ENCODE measurements around the gene FOXM1. TPM values are rescaled to one million over a fixed set of nuclear protein-coding genes. Genes with fewer than 3 reads are reported as not detected.

FOXM1 gene
- total RNA-seq, 2 donors from 2014 or later: 105 to 112 TPM

GRCh38 chr12:2857576-2857975, 19.4 kb downstream of the FOXM1 start:
- Mint-ChIP-seq H3K9me3 (no peaks in the 10 kb centered on the region), H3K27ac (peak overlapping the region in 1 of 2 donors; percentile 73), H3K36me3 (peaks cover 0 to 19% of the 10 kb centered on the region in 2 donors)
- no peak for ATAC-seq
- no peak for DNase-seq (ENCODE audit: low spot score in 2 of 2)

DNA sequence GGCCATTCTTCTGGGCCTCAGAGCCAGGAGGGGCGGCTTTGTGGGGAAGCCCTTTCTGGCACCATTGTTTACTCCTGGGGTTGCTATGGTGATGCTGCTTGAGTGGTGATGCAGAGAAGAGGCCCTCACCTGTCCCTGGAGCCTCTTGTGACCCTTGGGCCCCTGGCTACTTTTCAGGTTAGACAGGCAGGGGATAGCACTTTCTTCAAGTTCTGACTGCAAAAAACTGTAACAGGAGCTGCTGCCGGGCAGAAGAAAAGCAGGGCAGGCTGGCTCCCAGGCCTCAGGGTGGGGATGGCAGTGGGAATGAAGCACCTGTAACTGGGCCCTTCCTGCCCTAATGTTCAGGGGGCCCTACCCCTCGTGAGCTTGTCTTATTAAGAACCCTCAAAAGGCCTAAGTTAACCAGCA, 19.9 kb downstream of the FOXM1 start, which contains the start of gene TEX52:
TEX52 (minus strand) TSS at position 19 of the 411 bp plus-strand sequence; CDS start at position 6, 13 bp downstream.
- no peak for DNase-seq (ENCODE audit: low spot score in 2 of 2)
- H3K9me3 Mint-ChIP-seq: no peaks in the 10 kb centered on the region
- ATAC-seq: peak in 1 of 2 donors; percentile 23
- H3K27ac Mint-ChIP-seq: peak within 1 kb of the TSS; percentile 73 to 86
- H3K36me3 Mint-ChIP-seq: peaks cover 0 to 19% of the 10 kb centered on the region in 2 donors

DNA sequence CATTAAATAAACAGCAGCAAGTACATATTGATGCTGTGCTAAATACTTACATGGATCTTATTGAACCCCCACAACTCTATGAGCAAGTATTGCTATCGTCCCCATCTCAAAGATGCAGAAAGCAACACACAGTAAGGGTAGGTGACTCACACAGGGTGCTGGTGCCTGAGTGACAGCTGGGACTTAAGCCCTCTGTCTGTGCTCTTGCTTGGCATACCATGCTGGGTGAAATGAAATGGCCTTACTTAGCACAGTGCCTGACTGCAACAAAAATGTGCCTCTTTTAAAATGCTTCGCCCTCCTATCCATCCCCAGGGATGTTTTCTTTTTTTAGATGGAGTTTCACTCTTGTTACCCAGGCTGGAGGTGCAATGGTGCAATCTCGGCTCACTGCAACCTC, 20.9 kb downstream of the FOXM1 start:
- H3K27ac Mint-ChIP-seq: peak overlapping the region; percentile 5 to 50
- DNase-seq (ENCODE audit: low spot score in 2 of 2): no peak
- H3K9me3 Mint-ChIP-seq: no peaks in the 10 kb centered on the region
- ATAC-seq: peak; percentile 22 to 36
- H3K36me3 Mint-ChIP-seq: peaks cover 0 to 19% of the 10 kb centered on the region in 2 donors

DNA sequence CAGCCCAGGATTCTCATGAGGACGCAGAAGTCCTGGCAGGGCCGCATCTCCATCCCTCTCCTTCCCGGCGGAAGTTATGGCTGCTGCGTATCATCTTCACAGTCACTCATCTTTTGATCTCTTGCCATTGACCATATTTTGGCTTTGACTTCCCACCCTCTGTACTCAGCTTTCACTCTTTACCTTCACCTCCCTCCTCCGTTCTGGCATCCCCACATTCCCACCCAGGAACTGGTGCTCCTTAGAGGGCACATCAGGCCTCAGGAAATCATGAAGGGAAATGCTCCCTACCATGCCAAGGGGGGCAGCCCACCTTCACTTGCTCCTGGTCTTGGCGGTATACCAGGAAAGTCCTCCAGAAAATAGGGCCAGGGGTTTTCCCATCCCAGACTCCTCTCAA, 21.4 kb downstream of the FOXM1 start:
- H3K27ac Mint-ChIP-seq: peak overlapping the region; percentile 5 to 50

GRCh38 chr12:2854669-2855453, 22.1 kb downstream of the FOXM1 start:
- DNase-seq (ENCODE audit: low spot score in 2 of 2): no peak
- Mint-ChIP-seq H3K9me3 (no peaks in the 10 kb centered on the region), H3K36me3 (peaks cover 0 to 12% of the 10 kb centered on the region in 2 donors), H3K27ac (peak overlapping the region in 1 of 2 donors; percentile 37)
- ATAC-seq: no peak

More for the DNA sequence above, 21.4 kb downstream of the FOXM1 start:
- peaks cover 0 to 19% of the 10 kb centered on the region in 2 donors for H3K36me3 Mint-ChIP-seq
- DNase-seq (ENCODE audit: low spot score in 2 of 2) (no peak), ATAC-seq (no peak)
- no peaks in the 10 kb centered on the region for H3K9me3 Mint-ChIP-seq

DNA sequence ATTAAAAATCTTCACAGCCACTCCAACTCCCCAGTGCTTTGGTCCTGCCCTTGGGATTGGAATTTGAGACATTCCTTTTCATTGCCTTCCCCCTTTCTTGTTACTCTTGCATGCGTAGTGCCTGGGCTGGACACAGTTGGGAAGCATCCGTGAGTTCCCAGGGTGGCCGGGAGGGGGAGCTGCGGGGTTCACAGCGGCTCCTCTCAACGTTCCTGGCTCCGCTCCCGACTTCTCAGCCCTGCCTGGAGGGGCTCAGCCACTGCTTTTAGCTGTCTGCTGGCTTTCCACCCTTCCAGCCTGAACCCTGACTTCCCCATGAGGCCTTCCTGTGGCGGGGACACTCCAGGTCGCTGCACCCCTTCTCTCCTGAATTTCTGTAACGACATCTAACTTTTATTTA, 23.3 kb downstream of the FOXM1 start:
- peak; percentile 52 to 75 for ATAC-seq
- DNase-seq (ENCODE audit: low spot score in 2 of 2): peak in 1 of 2 donors; percentile 64
- Mint-ChIP-seq H3K9me3 (no peaks in the 10 kb centered on the region), H3K36me3 (peaks cover 0 to 3% of the 10 kb centered on the region in 2 donors), H3K27ac (peak overlapping the region in 1 of 2 donors; percentile 54)

- Mint-ChIP-seq H3K9me3 (no peaks in the 10 kb centered on the region), H3K36me3 (no peaks in the 10 kb centered on the region), H3K27ac (no peak overlapping the region)
- DNase-seq (ENCODE audit: low spot score in 2 of 2) (no peak), ATAC-seq (no peak)
Observed at GRCh38 chr12:2851931-2852330, 25.0 kb downstream of the FOXM1 start.

GRCh38 chr12:2845280-2845679, 31.7 kb downstream of the FOXM1 start:
- DNase-seq (ENCODE audit: low spot score in 2 of 2) (no peak), ATAC-seq (no peak)
- Mint-ChIP-seq H3K36me3 (no peaks in the 10 kb centered on the region), H3K9me3 (no peaks in the 10 kb centered on the region), H3K27ac (no peak overlapping the region)

- no peak for ATAC-seq
- H3K9me3 Mint-ChIP-seq: no peaks in the 10 kb centered on the region
- H3K36me3 Mint-ChIP-seq: peaks cover 0 to 2% of the 10 kb centered on the region in 2 donors
- no peak overlapping the region for H3K27ac Mint-ChIP-seq
- no peak for DNase-seq (ENCODE audit: low spot score in 2 of 2)
Observed at GRCh38 chr12:2844786-2845185, 32.2 kb downstream of the FOXM1 start.

DNA sequence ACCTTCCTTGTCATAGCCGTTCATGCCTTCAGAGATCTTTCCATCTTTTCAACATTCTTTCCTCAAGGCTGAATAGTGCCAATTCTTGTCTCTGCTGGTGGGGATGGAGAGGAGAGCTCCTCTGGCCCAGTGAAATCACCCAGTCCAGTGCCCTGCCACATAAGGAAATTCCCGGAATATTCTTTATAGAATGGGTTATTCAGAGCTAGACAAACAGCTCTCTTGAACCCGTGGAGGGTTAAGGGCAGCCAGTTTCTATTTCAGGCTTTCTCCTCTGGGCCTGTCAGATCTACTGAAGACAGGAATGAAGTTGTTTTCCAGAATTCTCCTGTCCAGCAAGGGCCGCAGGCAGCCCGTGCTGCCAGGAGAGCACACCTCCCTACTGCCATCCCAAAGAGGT, 34.0 kb downstream of the FOXM1 start:
- DNase-seq (ENCODE audit: low spot score in 2 of 2) (no peak), ATAC-seq (no peak)
- Mint-ChIP-seq H3K27ac (no peak overlapping the region), H3K36me3 (peaks cover 5 to 9% of the 10 kb centered on the region in 2 donors), H3K9me3 (no peaks in the 10 kb centered on the region)

- no peaks in the 10 kb centered on the region for H3K9me3 Mint-ChIP-seq
- DNase-seq (ENCODE audit: low spot score in 2 of 2) (no peak), ATAC-seq (no peak)
- H3K27ac Mint-ChIP-seq: no peak overlapping the region
- H3K36me3 Mint-ChIP-seq: peaks cover 5 to 9% of the 10 kb centered on the region in 2 donors
Observed at GRCh38 chr12:2841056-2841650, 35.8 kb downstream of the FOXM1 start.

GRCh38 chr12:2836574-2836973, 40.4 kb downstream of the FOXM1 start:
- no peak for ATAC-seq
- DNase-seq (ENCODE audit: low spot score in 2 of 2): no peak
- Mint-ChIP-seq H3K9me3 (no peaks in the 10 kb centered on the region), H3K36me3 (peaks cover 5 to 9% of the 10 kb centered on the region in 2 donors), H3K27ac (no peak overlapping the region)

- no peaks in the 10 kb centered on the region for H3K9me3 Mint-ChIP-seq
- ATAC-seq (no peak), DNase-seq (ENCODE audit: low spot score in 2 of 2) (no peak)
- H3K27ac Mint-ChIP-seq: peak overlapping the region in 1 of 2 donors; percentile 67
- H3K36me3 Mint-ChIP-seq: peaks cover 5 to 9% of the 10 kb centered on the region in 2 donors
Observed at GRCh38 chr12:2835691-2836403, 41.1 kb downstream of the FOXM1 start.

GRCh38 chr12:2834581-2835491, 42.1 kb downstream of the FOXM1 start, which contains the start of gene NRIP2:
NRIP2 (minus strand) TSS chr12:2835035; CDS start chr12:2834983, 52 bp downstream.
- Mint-ChIP-seq H3K9me3 (no peaks in the 10 kb centered on the region), H3K36me3 (peaks cover 5 to 8% of the 10 kb centered on the region in 2 donors), H3K27ac (peak within 1 kb of the TSS; percentile 23 to 67)
- ATAC-seq: no peak
- no peak for DNase-seq (ENCODE audit: low spot score in 2 of 2)

DNA sequence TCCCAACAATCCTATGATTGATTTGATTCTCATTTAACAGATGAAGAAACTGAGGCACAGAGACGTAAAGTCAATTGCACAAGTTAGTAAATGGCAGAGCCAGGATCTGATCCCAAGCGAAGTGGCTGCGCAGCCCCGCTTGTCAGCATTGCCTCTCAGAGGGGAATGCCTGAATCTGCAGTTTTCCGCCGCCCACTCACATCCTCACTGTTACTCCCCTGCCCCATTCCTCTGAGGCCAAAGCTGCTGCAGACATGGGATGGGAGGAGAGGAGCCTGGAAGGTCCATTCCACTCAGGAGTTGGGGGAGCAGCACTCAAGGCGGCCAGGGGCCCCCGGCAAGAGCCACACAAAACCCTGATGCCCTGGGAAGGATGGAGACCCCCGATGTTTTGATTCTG, 43.2 kb downstream of the FOXM1 start:
- DNase-seq (ENCODE audit: low spot score in 2 of 2) (no peak), ATAC-seq (no peak)
- Mint-ChIP-seq H3K27ac (peak overlapping the region in 1 of 2 donors; percentile 30), H3K9me3 (no peaks in the 10 kb centered on the region), H3K36me3 (peaks cover 0 to 5% of the 10 kb centered on the region in 2 donors)

GRCh38 chr12:2833327-2833726, 43.6 kb downstream of the FOXM1 start:
- DNase-seq (ENCODE audit: low spot score in 2 of 2) (no peak), ATAC-seq (no peak)
- Mint-ChIP-seq H3K9me3 (no peaks in the 10 kb centered on the region), H3K36me3 (peaks cover 0 to 3% of the 10 kb centered on the region in 2 donors), H3K27ac (peak overlapping the region in 1 of 2 donors; percentile 30)
